GM12891 (cell line): ENCODE measurements around the gene IRAK1. TPM values are rescaled to one million over a fixed set of nuclear protein-coding genes. Genes with fewer than 3 reads are reported as not detected.

Experiments used
- DNase-seq: peaks from one replicate; pipeline ENCODE4 v3.0.0; 2011; ENCODE audit warnings: low spot score; ENCODE audit not compliant: insufficient read length
- FAIRE-seq: peaks from 2 replicates; lab custom pipeline; 2011; peaks lifted over from hg19 to GRCh38; lab: Jason Lieb, UNC
- PAX5 ChIP-seq: IDR thresholded peaks from 2 replicates; pipeline ENCODE4 v1.6.1; 2011; ENCODE audit warnings: low read length, moderate library complexity, mild to moderate bottlenecking; ENCODE audit not compliant: insufficient read depth, severe bottlenecking
- POLR2A ChIP-seq: IDR thresholded peaks from 2 replicates; pipeline ENCODE4 v1.6.1; 2011; ENCODE audit warnings: low read depth, low read length, control low read depth
- POLR2AphosphoS5 ChIP-seq: IDR thresholded peaks from 2 replicates; pipeline ENCODE4 v1.6.1; 2011; ENCODE audit warnings: low read depth, low read length, control low read depth
- POU2F2 ChIP-seq: IDR thresholded peaks from 2 replicates; pipeline ENCODE4 v1.6.1; 2011; ENCODE audit warnings: low read depth, mild to moderate bottlenecking, control low read depth, low read length, moderate library complexity
- SPI1 ChIP-seq: IDR thresholded peaks from 2 replicates; pipeline ENCODE4 v1.6.1; 2011; ENCODE audit warnings: low read depth, low read length, control low read depth
- TAF1 ChIP-seq: IDR thresholded peaks from 2 replicates; pipeline ENCODE4 v1.6.1; 2011; ENCODE audit warnings: low read depth, low read length, control low read depth
- polyA plus RNA-seq: library from polyadenylated mRNA; unstranded; fragments of >200 nt; gene quantifications from one replicate; pipeline ENCODE4 v1.2.1, GENCODE V29; 2012; ENCODE audit warnings: low read depth, missing spikeins, inconsistent platforms; ENCODE audit not compliant: missing spikeins

The IRAK1 gene
- 41.7 TPM for polyA plus RNA-seq

DNA sequence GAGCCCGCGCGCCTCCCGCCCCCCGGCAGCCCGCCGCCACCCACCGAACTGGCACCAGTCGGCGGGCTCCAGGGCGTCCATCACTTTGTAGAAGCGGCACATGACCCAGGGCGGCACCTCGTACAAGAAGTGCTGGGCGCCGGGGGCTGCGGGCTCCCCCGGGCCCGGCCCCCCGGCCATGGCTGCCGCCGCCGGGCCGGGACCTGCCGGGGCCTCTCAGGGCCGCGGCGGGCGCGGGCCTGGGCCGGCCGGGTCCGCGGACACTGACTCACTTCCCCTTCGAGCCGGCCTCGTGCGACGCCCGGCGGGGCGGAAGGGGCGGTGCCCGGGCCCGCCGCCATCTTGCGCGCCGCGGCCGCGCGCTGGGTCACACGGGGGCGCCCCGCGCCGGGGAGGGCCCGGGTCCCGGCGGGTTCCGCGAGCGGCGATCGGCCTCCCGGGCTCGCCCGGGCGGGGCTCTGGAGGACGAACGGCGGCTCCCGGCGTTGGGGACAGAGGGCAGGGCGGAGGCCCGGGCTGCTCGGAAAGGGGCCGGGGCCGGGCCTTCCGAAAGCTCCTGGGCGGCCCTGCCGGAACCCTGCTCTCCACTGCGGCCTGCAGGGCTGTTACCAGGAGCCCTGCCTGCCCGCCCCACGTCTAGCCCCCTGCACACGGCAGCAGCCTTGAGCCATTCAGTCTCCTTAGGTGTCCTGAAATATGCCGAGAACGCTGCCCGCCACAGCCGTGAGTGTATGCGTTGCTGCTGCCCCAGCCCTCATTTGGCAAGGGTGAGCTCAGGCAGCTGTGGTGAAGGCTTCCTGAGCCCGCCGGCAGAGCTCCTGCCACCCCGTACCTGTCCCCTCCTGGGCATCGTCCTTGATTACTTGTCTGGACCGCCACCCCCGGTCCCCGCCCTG lies at the start of gene IRAK1:
IRAK1 (minus strand) TSS at position 270 of the 896 bp plus-strand sequence; CDS start at position 180, 90 bp downstream.
- TF ChIP-seq TAF1 (no peak), PAX5 (no peak), SPI1 (peak; percentile 56), POLR2A (no peak), POLR2AphosphoS5 (no peak; the same call in 1 of the 2 replicates)

DNA sequence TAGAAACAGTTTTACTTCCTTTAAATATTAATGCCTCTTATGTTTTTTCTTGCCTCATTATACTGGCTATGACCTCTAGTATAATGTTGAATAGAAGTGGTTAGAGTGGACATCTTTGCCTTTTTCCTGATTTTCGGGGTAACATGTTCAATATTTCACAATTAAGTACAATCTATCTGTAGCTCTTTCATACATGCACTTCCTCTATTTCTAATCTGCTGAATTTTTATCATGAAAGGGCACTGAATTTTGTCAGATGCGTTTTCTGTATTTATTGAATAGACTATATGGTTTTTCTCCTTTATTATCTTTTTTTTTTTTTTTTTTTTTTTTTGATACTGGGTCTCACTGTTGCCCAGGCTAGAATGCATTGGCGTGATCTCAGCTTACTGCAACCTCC lies 48.9 kb upstream of the IRAK1 start:
- FAIRE-seq = no peak
- no peak for DNase-seq
- TF ChIP-seq SPI1 (0 out of 2 replicates have a peak, but pooled peaks have one; percentile 7), POLR2A (no peak), POLR2AphosphoS5 (no peak), POU2F2 (no peak), PAX5 (no peak)

More for the DNA sequence above, at the start of gene IRAK1:
- DNase-seq (peak; percentile 69), FAIRE-seq (peak; percentile 84)

DNA sequence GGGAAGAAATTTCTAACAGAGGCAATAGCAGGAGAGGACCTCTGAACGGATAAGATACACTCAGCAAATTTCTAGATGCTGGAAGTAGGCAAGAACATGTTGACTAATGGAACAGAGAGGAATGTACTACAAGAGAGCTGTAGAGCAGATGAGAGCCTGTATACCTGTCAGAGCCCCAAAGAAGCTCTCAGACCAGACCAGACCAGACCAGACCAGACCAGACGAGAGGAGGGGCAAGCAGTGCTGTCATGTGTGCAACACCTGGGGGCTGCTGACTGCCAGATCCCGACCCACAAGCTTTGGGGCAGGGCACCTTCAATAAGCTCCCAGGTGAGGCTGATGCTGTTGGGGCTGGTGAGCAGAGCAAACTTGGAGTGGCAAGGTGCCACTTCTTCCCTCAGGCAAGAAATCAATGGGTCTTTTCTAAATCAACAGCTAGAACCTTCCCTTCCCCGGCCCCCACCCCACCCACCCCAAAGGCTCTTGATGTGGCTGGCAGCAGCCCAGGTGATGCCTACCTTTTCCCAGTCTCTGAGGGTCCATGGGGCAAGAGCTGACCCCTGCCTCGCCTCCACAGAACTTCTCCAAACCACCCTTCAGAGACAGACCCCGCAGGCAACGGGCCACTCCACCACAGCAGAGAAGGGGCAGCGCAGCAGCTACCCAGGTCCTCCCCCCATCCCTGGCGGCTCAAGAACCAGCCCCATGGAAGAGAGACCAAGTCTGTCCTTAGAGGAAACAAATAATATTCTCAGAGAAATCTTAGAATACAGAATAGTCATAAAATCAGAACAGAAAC lies 45.1 kb upstream of the IRAK1 start:
- no peak for TF ChIP-seq TAF1
- no peak for TF ChIP-seq SPI1
- no peak for TF ChIP-seq POU2F2
- no peak for TF ChIP-seq PAX5
- no peak for TF ChIP-seq POLR2A
- no peak for TF ChIP-seq POLR2AphosphoS5
- no peak for DNase-seq
- FAIRE-seq = no peak

- TF ChIP-seq TAF1 = no peak
- no peak for TF ChIP-seq POLR2A
- no peak for TF ChIP-seq PAX5
- TF ChIP-seq POU2F2 = no peak
- TF ChIP-seq SPI1 = no peak
- TF ChIP-seq POLR2AphosphoS5 = no peak
- FAIRE-seq (peak; percentile 54), DNase-seq (no peak)
Observed at GRCh38 chrX:154063234-154063633, 43.5 kb upstream of the IRAK1 start.

GRCh38 chrX:154061801-154062200 lies 42.1 kb upstream of the IRAK1 start:
- no peak for FAIRE-seq
- no peak for DNase-seq
- TF ChIP-seq POLR2A (no peak), POLR2AphosphoS5 (no peak), POU2F2 (no peak), PAX5 (no peak), TAF1 (no peak), SPI1 (no peak)

DNA sequence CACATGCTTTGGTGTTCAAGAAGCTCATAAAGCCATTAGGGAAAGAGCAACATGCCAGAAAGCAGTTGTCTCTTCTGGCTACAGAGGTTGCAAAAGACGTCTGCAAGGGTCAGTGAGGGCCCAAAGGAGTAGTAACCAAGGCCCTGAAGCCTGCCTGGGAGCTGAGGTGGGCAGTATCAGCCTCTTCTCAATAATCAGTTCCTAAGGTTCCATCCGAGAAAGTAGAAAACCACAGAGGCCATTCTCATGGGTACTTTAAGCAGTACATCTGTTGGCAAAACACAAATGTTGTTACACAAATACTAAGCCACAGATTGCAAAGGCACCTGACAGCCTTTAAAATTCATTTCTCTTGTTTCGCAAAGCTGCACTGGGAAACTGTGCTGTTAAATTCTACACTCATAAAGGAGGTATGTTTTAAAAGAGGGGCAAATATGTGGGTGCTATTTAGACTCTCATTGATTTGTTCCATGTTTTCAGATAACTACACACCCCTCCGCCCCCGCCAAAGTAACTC lies 40.1 kb upstream of the IRAK1 start:
- DNase-seq (no peak), FAIRE-seq (peak; percentile 71)
- no peak for TF ChIP-seq PAX5
- no peak for TF ChIP-seq POU2F2
- no peak for TF ChIP-seq POLR2A
- TF ChIP-seq TAF1 = no peak
- no peak for TF ChIP-seq SPI1
- no peak for TF ChIP-seq POLR2AphosphoS5

DNA sequence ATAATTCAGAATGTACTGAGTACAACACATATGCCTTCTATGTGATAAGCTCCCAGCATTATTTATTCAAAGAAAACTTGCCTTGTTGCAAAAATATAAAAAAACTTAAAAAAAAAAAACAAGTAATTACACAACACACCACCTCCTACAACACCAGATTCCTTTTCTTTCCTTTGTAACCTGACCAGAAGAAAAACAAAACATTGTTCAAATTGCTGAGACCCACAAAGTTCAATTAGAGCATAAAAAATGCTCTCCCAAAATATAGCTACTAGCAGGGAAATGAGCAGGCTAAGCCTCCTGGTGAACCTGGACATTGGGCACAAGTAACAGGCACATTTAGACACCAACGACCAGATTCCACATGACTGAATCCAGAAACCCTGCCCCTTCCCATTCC lies 39.5 kb upstream of the IRAK1 start:
- DNase-seq (no peak), FAIRE-seq (no peak)
- TF ChIP-seq TAF1 = no peak
- no peak for TF ChIP-seq SPI1
- TF ChIP-seq POLR2A = no peak
- no peak for TF ChIP-seq POLR2AphosphoS5
- no peak for TF ChIP-seq PAX5
- TF ChIP-seq POU2F2 = no peak

DNA sequence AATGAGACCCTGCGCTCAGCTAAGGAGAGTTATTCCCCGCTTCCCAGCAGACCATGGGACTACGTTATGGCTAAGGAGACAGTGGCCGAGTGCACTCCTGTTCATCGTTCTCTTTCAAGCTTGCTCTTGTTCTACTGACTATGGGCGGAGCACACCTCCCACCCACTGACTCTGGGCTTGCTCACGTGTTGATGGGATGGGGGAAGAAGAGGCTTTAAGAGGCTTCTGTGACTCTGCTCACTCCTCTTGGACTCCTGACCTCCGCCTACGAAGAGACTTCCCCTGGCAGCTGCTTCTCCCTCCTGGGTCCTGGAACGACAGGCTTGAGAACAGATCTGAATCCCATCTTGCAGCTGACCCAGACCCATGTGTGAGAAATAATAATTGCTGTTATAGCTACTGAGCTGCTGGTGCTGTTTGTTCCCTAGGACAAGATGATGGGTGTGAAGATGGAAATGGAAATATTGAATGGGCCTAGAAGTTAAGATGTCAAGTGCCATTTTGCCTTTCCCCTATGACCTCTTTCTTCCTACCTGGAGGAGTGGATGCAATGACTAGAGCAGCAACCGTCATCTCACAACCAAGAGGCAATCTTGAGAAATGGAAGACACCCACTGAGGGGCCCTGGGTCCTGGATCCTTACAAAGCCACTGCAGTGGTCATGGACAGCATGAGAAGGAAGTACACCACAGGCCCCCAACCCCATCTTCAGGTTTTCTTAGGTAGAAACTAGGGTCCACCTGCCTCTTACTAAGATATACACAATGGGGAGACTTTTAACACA lies 38.7 kb upstream of the IRAK1 start:
- no peak for TF ChIP-seq POU2F2
- no peak for TF ChIP-seq PAX5
- TF ChIP-seq SPI1 = no peak
- no peak for TF ChIP-seq POLR2AphosphoS5
- TF ChIP-seq POLR2A = no peak
- TF ChIP-seq TAF1 = no peak
- no peak for DNase-seq
- FAIRE-seq = no peak
